HEK293 (cell line): ENCODE results near the gene ALDH1B1.

Experiments
- CTCF ChIP-seq: fragments of 450-650 bp; formaldehyde crosslinking; IDR thresholded peaks from 2 replicates; pipeline ENCODE4 v1.5.1; 2016; ENCODE audit warnings: missing biosample characterization, missing genetic modification characterization
- PBX3 ChIP-seq: sonication (generic); formaldehyde crosslinking; IDR thresholded peaks from 2 replicates; pipeline ENCODE4 v1.8.1; 2022; ENCODE audit warnings: mild to moderate bottlenecking, moderate library complexity, missing genetic modification reagents
- PRDM4 ChIP-seq: fragments of 450-650 bp; formaldehyde crosslinking; IDR thresholded peaks from 2 replicates; pipeline ENCODE4 v1.5.1; 2017; ENCODE audit warnings: missing biosample characterization, missing genetic modification characterization
- TCF7L2 ChIP-seq: IDR thresholded peaks from 2 replicates; pipeline ENCODE4 v1.6.1; 2011; ENCODE audit warnings: low read depth, mild to moderate bottlenecking, inconsistent platforms, low read length, moderate library complexity, borderline replicate concordance
- ZBTB20 ChIP-seq: fragments of 450-650 bp; formaldehyde crosslinking; IDR thresholded peaks from 2 replicates; pipeline ENCODE4 v1.5.1; 2016; ENCODE audit warnings: missing biosample characterization, missing genetic modification characterization
- ZNF274 ChIP-seq, 2 experiments: fragments of 200-500 bp in 1 of 2; fragments of 450-650 bp in 1 of 2; sonication (Bioruptor generic) in 1 of 2; formaldehyde crosslinking in 1 of 2; IDR thresholded peaks; 2 replicates each; pipeline versions ENCODE4 v1.5.1 to v1.6.1; 2014 to 2016; ENCODE audit warnings: borderline replicate concordance in 1 of 2, inconsistent platforms in 1 of 2, low read length in 1 of 2, missing biosample characterization in 1 of 2, missing genetic modification characterization in 1 of 2
- ZNF433 ChIP-seq: fragments of 450-650 bp; formaldehyde crosslinking; IDR thresholded peaks from 2 replicates; pipeline ENCODE4 v1.5.1; 2016; ENCODE audit warnings: missing biosample characterization, missing genetic modification characterization, low read depth
- ZNF449 ChIP-seq: fragments of 450-650 bp; formaldehyde crosslinking; IDR thresholded peaks from 2 replicates; pipeline ENCODE4 v1.5.1; 2017; ENCODE audit warnings: missing biosample characterization, mild to moderate bottlenecking, missing genetic modification characterization, moderate library complexity
- ZNF521 ChIP-seq: fragments of 450-650 bp; formaldehyde crosslinking; IDR thresholded peaks from 2 replicates; pipeline ENCODE4 v1.5.1; 2017; ENCODE audit warnings: missing biosample characterization, mild to moderate bottlenecking, missing genetic modification characterization
- ZNF624 ChIP-seq: fragments of 450-650 bp; formaldehyde crosslinking; IDR thresholded peaks from 2 replicates; pipeline ENCODE4 v1.5.1; 2017; ENCODE audit warnings: missing biosample characterization, missing genetic modification characterization
- ZNF654 ChIP-seq: fragments of 450-650 bp; formaldehyde crosslinking; IDR thresholded peaks from 2 replicates; pipeline ENCODE4 v1.5.1; 2016; ENCODE audit warnings: low read depth, missing biosample characterization, missing genetic modification characterization
- ZNF658 ChIP-seq: fragments of 450-650 bp; formaldehyde crosslinking; IDR thresholded peaks from 2 replicates; pipeline ENCODE4; 2016; ENCODE audit warnings: missing biosample characterization, missing genetic modification characterization

- TF ChIP-seq TCF7L2, result no peak
- no peak for TF ChIP-seq CTCF (tag by site-specific recombination)
- TF ChIP-seq ZNF433 (tag by site-specific recombination), result no peak
- no peak for TF ChIP-seq PBX3 (CRISPR knock-in tag)
- no peak for TF ChIP-seq ZNF654 (tag by site-specific recombination)
- TF ChIP-seq ZNF658, result no peak
- no peak for TF ChIP-seq ZNF624 (tag by site-specific recombination)
- TF ChIP-seq ZNF521 (tag by site-specific recombination), result no peak
- no peak for TF ChIP-seq PRDM4 (tag by site-specific recombination)
- no peak for TF ChIP-seq ZNF274 (IDR thresholded peaks at IDR 0.05; ENCODE audit: low read length)
- TF ChIP-seq ZNF274 (tag by site-specific recombination; IDR thresholded peaks at IDR 0.05; ENCODE audit: borderline replicate concordance), result no peak
- no peak for TF ChIP-seq ZBTB20 (tag by site-specific recombination)
- TF ChIP-seq ZNF449 (tag by site-specific recombination), result no peak
These were observed 47.8 kb upstream of the ALDH1B1 start for GRCh38 chr9:38344566-38345324.
